ENCODE data around the gene LBH. TPM values are rescaled to one million over a fixed set of nuclear protein-coding genes. Genes with fewer than 3 reads are reported as not detected.
A peak's percentile ranks its signal among the peaks of the same experiment; 100 is the strongest.

Gene LBH
- total RNA-seq, 1 donor: 21.1 TPM

GRCh38 chr2:30261695-30262211, 30.4 kb downstream of the LBH start:
- H3K4me3 ChIP-seq (ENCODE audit: low read depth, low read length): no peak overlapping the region
- no peak for DNase-seq (ENCODE audit: low read depth)
- TF ChIP-seq, protein P1, sequence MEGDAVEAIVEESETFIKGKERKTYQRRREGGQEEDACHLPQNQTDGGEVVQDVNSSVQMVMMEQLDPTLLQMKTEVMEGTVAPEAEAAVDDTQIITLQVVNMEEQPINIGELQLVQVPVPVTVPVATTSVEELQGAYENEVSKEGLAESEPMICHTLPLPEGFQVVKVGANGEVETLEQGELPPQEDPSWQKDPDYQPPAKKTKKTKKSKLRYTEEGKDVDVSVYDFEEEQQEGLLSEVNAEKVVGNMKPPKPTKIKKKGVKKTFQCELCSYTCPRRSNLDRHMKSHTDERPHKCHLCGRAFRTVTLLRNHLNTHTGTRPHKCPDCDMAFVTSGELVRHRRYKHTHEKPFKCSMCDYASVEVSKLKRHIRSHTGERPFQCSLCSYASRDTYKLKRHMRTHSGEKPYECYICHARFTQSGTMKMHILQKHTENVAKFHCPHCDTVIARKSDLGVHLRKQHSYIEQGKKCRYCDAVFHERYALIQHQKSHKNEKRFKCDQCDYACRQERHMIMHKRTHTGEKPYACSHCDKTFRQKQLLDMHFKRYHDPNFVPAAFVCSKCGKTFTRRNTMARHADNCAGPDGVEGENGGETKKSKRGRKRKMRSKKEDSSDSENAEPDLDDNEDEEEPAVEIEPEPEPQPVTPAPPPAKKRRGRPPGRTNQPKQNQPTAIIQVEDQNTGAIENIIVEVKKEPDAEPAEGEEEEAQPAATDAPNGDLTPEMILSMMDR (IDR thresholded peaks at IDR 0.05; ENCODE audit: insufficient read depth, low read length): no peak

- no peak overlapping the region for H3K4me3 ChIP-seq (ENCODE audit: low read depth, low read length)
- TF ChIP-seq, protein P1 (IDR thresholded peaks at IDR 0.05; ENCODE audit: insufficient read depth, low read length): no peak
- no peak for DNase-seq (ENCODE audit: low read depth)
These were observed 31.5 kb downstream of the LBH start for GRCh38 chr2:30262716-30263309.

DNA sequence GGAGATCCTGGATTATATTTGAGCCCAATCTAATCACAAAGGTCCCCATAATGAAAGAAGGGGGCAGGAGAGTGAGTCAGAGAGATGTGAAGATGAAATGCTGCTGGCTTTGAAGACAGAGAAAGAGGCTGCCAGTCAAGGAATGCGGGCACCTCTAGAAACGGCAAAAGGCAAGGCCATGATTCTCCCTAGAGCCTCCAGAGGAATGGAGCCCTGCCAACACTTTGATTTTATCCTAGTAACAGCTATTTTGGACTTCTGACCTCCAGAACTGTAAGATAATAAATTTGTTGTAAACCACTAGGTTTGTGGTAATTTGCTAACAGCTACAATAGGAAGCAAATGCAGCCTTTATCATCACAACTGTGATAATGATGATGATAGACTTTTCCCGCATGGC, 32.9 kb downstream of the LBH start:
- no peak overlapping the region for H3K4me3 ChIP-seq (ENCODE audit: low read depth, low read length)
- TF ChIP-seq, protein P1 (IDR thresholded peaks at IDR 0.05; ENCODE audit: insufficient read depth, low read length): no peak
- no peak for DNase-seq (ENCODE audit: low read depth)

DNA sequence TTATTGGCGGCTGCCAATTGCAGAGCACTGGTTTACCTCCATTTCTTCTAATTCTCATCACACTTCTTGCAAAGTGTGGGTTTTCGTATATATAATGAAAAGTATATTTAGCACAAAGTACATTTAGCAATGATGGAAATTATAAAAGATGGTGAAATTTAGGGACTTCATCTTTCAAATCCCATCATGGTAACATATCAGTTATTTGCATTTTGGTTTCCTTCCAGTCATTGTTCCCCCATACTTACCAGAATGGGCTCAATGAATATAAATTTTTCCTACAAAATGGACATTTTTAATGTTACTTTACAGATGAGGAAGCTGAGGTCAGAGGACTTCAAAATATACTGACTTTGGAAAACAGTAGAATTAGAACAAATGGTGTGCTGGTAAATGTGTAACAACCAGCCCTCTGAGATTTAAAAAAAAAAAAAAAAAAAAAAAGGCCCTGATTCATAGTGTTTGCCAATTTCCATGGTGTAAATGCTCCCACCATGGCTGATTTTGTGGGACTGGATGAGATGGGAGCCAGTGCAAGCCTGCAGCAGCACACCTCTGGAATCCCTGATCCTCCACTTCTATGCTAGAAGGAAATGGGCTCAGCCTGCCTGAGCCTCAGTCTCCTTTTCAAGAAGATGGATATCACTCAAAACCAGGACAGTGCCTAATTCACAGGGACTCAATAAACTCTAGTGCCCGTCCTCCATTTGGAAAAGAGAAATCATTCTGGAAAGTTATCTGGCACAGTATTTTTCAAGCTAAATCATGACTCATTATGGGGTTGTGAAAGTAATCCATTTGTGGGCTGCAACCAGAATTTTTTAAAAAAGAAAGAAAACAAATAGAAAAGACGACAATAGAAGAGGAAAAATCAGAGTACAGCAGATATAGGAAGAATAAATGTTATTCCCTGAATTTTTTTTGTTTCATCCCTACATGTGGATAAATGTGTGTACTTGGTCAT, 34.0 kb downstream of the LBH start:
- TF ChIP-seq, protein P1 (IDR thresholded peaks at IDR 0.05; ENCODE audit: insufficient read depth, low read length): no peak
- no peak overlapping the region for H3K4me3 ChIP-seq (ENCODE audit: low read depth, low read length)
- peak; percentile 70 for DNase-seq (ENCODE audit: low read depth)

- H3K4me3 ChIP-seq (ENCODE audit: low read depth, low read length): no peak overlapping the region
- TF ChIP-seq, protein P1 (IDR thresholded peaks at IDR 0.05; ENCODE audit: insufficient read depth, low read length): no peak
- DNase-seq (ENCODE audit: low read depth): no peak
These were observed 34.8 kb downstream of the LBH start for GRCh38 chr2:30266051-30266621.

DNA sequence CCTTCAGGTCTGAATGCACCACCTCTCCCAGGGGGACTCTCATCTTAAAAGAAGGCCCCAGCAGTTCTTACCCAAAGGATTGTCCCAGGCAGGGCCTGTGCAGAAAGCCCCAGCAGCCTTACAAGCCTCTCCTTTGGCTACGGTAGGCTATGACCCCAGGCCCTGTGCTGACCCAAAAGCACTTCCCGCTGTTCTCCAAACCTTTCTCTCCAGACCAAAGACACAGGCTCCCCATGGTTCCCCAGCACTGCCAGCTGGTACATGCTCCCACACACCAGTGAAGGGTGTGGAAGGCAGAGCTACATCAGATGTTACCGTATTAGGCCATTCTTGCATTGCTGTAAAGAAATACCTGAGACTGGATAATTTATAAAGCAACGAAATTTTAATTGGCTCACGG, 35.4 kb downstream of the LBH start:
- DNase-seq (ENCODE audit: low read depth): no peak
- no peak overlapping the region for H3K4me3 ChIP-seq (ENCODE audit: low read depth, low read length)
- TF ChIP-seq, protein P1 (IDR thresholded peaks at IDR 0.05; ENCODE audit: insufficient read depth, low read length): no peak
